Neuron (in vitro differentiated cells): ENCODE measurements around the gene FAM221B.
A peak's percentile ranks its signal among the peaks of the same experiment; 100 is the strongest.

Experiments used
- H2AFZ ChIP-seq: one replicate; pipeline ENCODE4 v1.6.1; 2013; ENCODE audit warnings: low read depth, mild to moderate bottlenecking, inconsistent platforms, low read length, moderate library complexity
- H3K27me3 ChIP-seq: one replicate; pipeline ENCODE4 v1.6.1; 2013; ENCODE audit warnings: low read length; ENCODE audit not compliant: insufficient read depth
- H3K36me3 ChIP-seq: one replicate; pipeline ENCODE4 v1.6.1; 2013; ENCODE audit warnings: low read length; ENCODE audit not compliant: insufficient read depth
- H3K4me1 ChIP-seq: one replicate; pipeline ENCODE4 v1.6.1; 2013; ENCODE audit warnings: low read length; ENCODE audit not compliant: insufficient read depth
- H3K4me3 ChIP-seq: 2 replicates; pipeline ENCODE4 v1.5.1; 2013; ENCODE audit warnings: mild to moderate bottlenecking, low read length, moderate library complexity
- H3K9me3 ChIP-seq: one replicate; pipeline ENCODE4 v1.6.1; 2013; ENCODE audit warnings: low read length

Gene FAM221B

GRCh38 chr9:35828716-35829083, at the start of gene FAM221B:
FAM221B (minus strand) TSS chr9:35828732; CDS start chr9:35826161, 2,571 bp downstream.
- Histone ChIP-seq H3K4me1 (peaks cover 23% of the 10 kb centered on the region), H3K9me3 (no peaks in the 10 kb centered on the region), H2AFZ (peak within 1 kb of the TSS; percentile 74), H3K36me3 (no peaks in the 10 kb centered on the region), H3K4me3 (peak within 1 kb of the TSS; percentile 66), H3K27me3 (no peaks in the 10 kb centered on the region)

GRCh38 chr9:35872505-35872904, 44.0 kb upstream of the FAM221B start:
- Histone ChIP-seq H3K27me3 (no peaks in the 10 kb centered on the region), H3K4me3 (no peak overlapping the region), H2AFZ (no peak overlapping the region), H3K36me3 (no peaks in the 10 kb centered on the region), H3K4me1 (no peaks in the 10 kb centered on the region), H3K9me3 (peaks cover 3% of the 10 kb centered on the region)

- Histone ChIP-seq H3K9me3 (peaks cover 3% of the 10 kb centered on the region), H3K36me3 (no peaks in the 10 kb centered on the region), H3K4me1 (no peaks in the 10 kb centered on the region), H3K27me3 (no peaks in the 10 kb centered on the region), H2AFZ (no peak overlapping the region), H3K4me3 (no peak overlapping the region)
Observed at GRCh38 chr9:35871545-35871944, 43.0 kb upstream of the FAM221B start.

- Histone ChIP-seq H2AFZ (no peak within 1 kb of the TSS), H3K9me3 (peaks cover under 1% of the 10 kb centered on the region), H3K27me3 (no peaks in the 10 kb centered on the region), H3K4me3 (no peak within 1 kb of the TSS), H3K4me1 (no peaks in the 10 kb centered on the region), H3K36me3 (no peaks in the 10 kb centered on the region)
Observed at GRCh38 chr9:35870351-35870923, 41.9 kb upstream of the FAM221B start, which contains the start of gene OR13J1. OR13J1 (minus strand) TSS chr9:35870401; CDS start chr9:35870401, 0 bp downstream.

GRCh38 chr9:35869621-35870216, 41.2 kb upstream of the FAM221B start:
- H3K36me3 ChIP-seq = no peaks in the 10 kb centered on the region
- H3K4me1 ChIP-seq = no peaks in the 10 kb centered on the region
- no peaks in the 10 kb centered on the region for H3K9me3 ChIP-seq
- H3K4me3 ChIP-seq = no peak overlapping the region
- H2AFZ ChIP-seq = no peak overlapping the region
- no peaks in the 10 kb centered on the region for H3K27me3 ChIP-seq

- Histone ChIP-seq H3K36me3 (no peaks in the 10 kb centered on the region), H3K4me3 (no peak overlapping the region), H3K27me3 (no peaks in the 10 kb centered on the region), H2AFZ (no peak overlapping the region), H3K9me3 (no peaks in the 10 kb centered on the region), H3K4me1 (no peaks in the 10 kb centered on the region)
Observed at GRCh38 chr9:35868933-35869332, 40.4 kb upstream of the FAM221B start.

- Histone ChIP-seq H3K9me3 (no peaks in the 10 kb centered on the region), H3K36me3 (no peaks in the 10 kb centered on the region), H3K4me1 (no peaks in the 10 kb centered on the region), H2AFZ (no peak overlapping the region), H3K4me3 (no peak overlapping the region), H3K27me3 (no peaks in the 10 kb centered on the region)
Observed at GRCh38 chr9:35867538-35867937, 39.0 kb upstream of the FAM221B start.

GRCh38 chr9:35864695-35865255, 36.2 kb upstream of the FAM221B start:
- Histone ChIP-seq H3K9me3 (no peaks in the 10 kb centered on the region), H3K4me3 (no peak overlapping the region), H2AFZ (no peak overlapping the region), H3K36me3 (no peaks in the 10 kb centered on the region), H3K27me3 (no peaks in the 10 kb centered on the region), H3K4me1 (no peaks in the 10 kb centered on the region)

- no peaks in the 10 kb centered on the region for H3K36me3 ChIP-seq
- no peak overlapping the region for H3K4me3 ChIP-seq
- no peak overlapping the region for H2AFZ ChIP-seq
- no peaks in the 10 kb centered on the region for H3K9me3 ChIP-seq
- no peaks in the 10 kb centered on the region for H3K4me1 ChIP-seq
- H3K27me3 ChIP-seq = no peaks in the 10 kb centered on the region
Observed at GRCh38 chr9:35863583-35863982, 35.1 kb upstream of the FAM221B start.

GRCh38 chr9:35862328-35862727, 33.8 kb upstream of the FAM221B start:
- H3K9me3 ChIP-seq = no peaks in the 10 kb centered on the region
- H3K36me3 ChIP-seq = no peaks in the 10 kb centered on the region
- H2AFZ ChIP-seq = no peak overlapping the region
- no peaks in the 10 kb centered on the region for H3K4me1 ChIP-seq
- no peaks in the 10 kb centered on the region for H3K27me3 ChIP-seq
- no peak overlapping the region for H3K4me3 ChIP-seq

- no peak overlapping the region for H3K4me3 ChIP-seq
- H3K9me3 ChIP-seq = no peaks in the 10 kb centered on the region
- no peaks in the 10 kb centered on the region for H3K27me3 ChIP-seq
- no peaks in the 10 kb centered on the region for H3K4me1 ChIP-seq
- no peaks in the 10 kb centered on the region for H3K36me3 ChIP-seq
- H2AFZ ChIP-seq = no peak overlapping the region
Observed at GRCh38 chr9:35861161-35861897, 32.8 kb upstream of the FAM221B start.

- Histone ChIP-seq H3K4me3 (no peak overlapping the region), H3K27me3 (no peaks in the 10 kb centered on the region), H3K4me1 (no peaks in the 10 kb centered on the region)
Observed at GRCh38 chr9:35859990-35860339, 31.4 kb upstream of the FAM221B start.

GRCh38 chr9:35859310-35859989, 30.9 kb upstream of the FAM221B start:
- H3K9me3 ChIP-seq = no peaks in the 10 kb centered on the region
- H3K36me3 ChIP-seq = peaks cover 2% of the 10 kb centered on the region
- H3K4me1 ChIP-seq = no peaks in the 10 kb centered on the region
- H2AFZ ChIP-seq = no peak overlapping the region
- no peak overlapping the region for H3K4me3 ChIP-seq
- no peaks in the 10 kb centered on the region for H3K27me3 ChIP-seq

More at GRCh38 chr9:35859990-35860339, 31.4 kb upstream of the FAM221B start:
- Histone ChIP-seq H2AFZ (no peak overlapping the region), H3K9me3 (no peaks in the 10 kb centered on the region), H3K36me3 (peaks cover under 1% of the 10 kb centered on the region)
